ENCODE results near the gene FAM83B. TPM values are rescaled to one million over a fixed set of nuclear protein-coding genes. Genes with fewer than 3 reads are reported as not detected.

Gene FAM83B
- total RNA-seq, 1 experiment from 2014 or later, result 5.7 TPM

DNA sequence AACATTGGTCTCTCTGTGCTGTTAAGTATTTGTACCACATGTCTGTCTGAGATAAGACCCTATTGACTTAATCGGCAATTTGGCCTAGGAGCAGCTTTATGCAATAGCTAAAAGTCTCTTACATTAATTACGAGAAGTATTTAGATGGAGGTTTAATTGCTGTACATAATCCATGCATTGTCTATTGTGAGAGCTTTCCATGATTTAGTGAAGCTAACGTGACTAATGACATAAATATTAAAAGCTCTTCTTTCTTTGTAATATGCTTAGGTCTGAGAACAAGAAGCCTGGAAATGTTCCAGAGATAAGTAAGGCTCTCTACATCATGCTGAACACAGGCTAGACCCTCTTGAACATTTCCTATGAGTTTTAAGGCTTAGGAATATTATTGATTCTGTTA lies 32.7 kb upstream of the FAM83B start:
- TF ChIP-seq, protein P1, sequence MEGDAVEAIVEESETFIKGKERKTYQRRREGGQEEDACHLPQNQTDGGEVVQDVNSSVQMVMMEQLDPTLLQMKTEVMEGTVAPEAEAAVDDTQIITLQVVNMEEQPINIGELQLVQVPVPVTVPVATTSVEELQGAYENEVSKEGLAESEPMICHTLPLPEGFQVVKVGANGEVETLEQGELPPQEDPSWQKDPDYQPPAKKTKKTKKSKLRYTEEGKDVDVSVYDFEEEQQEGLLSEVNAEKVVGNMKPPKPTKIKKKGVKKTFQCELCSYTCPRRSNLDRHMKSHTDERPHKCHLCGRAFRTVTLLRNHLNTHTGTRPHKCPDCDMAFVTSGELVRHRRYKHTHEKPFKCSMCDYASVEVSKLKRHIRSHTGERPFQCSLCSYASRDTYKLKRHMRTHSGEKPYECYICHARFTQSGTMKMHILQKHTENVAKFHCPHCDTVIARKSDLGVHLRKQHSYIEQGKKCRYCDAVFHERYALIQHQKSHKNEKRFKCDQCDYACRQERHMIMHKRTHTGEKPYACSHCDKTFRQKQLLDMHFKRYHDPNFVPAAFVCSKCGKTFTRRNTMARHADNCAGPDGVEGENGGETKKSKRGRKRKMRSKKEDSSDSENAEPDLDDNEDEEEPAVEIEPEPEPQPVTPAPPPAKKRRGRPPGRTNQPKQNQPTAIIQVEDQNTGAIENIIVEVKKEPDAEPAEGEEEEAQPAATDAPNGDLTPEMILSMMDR (conservative IDR thresholded peaks at IDR 0.05), result no peak
- Mint-ChIP-seq H3K27ac (no peak overlapping the region), H3K4me3 (no peak overlapping the region), H3K9me3 (peaks cover 2 to 3% of the 10 kb centered on the region in 2 experiments; a peak in 2 of 5 replicates), H3K36me3 (ENCODE audit: insufficient read depth in 1 of 3, low read depth in 3 of 3) (peaks cover 0 to 4% (median 2%) of the 10 kb centered on the region in 3 experiments; a peak in 2 of 7 replicates), H3K4me1 (no peaks in the 10 kb centered on the region), H3K27me3 (ENCODE audit: low read depth) (no peaks in the 10 kb centered on the region)
- Histone ChIP-seq H3K4me1 (ENCODE audit: insufficient read depth, low read length) (no peaks in the 10 kb centered on the region), H2BK15ac (ENCODE audit: low read depth, low read length) (no peak overlapping the region), H4K8ac (replicated peaks; ENCODE audit: insufficient read length, low read depth, low read length) (no peak overlapping the region), H3K9ac (ENCODE audit: extremely low read depth, insufficient read length, low read length) (no peak overlapping the region), H4K5ac (ENCODE audit: insufficient read length, low read depth, low read length) (no peak overlapping the region), H3K4ac (ENCODE audit: low read depth, low read length) (no peak overlapping the region), H2BK20ac (ENCODE audit: low read depth, low read length, poor library complexity, severe bottlenecking) (no peak overlapping the region), H3K79me1 (ENCODE audit: insufficient read depth, low read depth, low read length, poor library complexity, severe bottlenecking) (no peaks in the 10 kb centered on the region), H2BK120ac (ENCODE audit: low read depth, low read length, poor library complexity, severe bottlenecking) (no peak overlapping the region), H2BK5ac (ENCODE audit: insufficient read length, low read length) (no peak overlapping the region), H3K18ac (ENCODE audit: insufficient read length, low read depth, low read length) (no peak overlapping the region), H3K4me2 (ENCODE audit: insufficient read depth, insufficient read length, low read length) (no peak overlapping the region), H3K23me2 (ENCODE audit: insufficient read length, low read depth, low read length, poor library complexity, severe bottlenecking) (no peaks in the 10 kb centered on the region), H3K27ac (ENCODE audit: insufficient read length, low read depth, low read length) (no peak overlapping the region), H2BK12ac (ENCODE audit: insufficient read length, low read depth, low read length) (no peak overlapping the region), H3K14ac (ENCODE audit: insufficient read depth, low read length) (no peak overlapping the region), H3T11ph (ENCODE audit: low read length) (no peak overlapping the region), H2AK5ac (ENCODE audit: insufficient read length, low read length) (no peak overlapping the region), H4K20me1 (ENCODE audit: control insufficient read depth, insufficient read depth, insufficient read length) (no peaks in the 10 kb centered on the region), H3K79me2 (ENCODE audit: insufficient read depth, low read length) (no peaks in the 10 kb centered on the region), H4K91ac (ENCODE audit: insufficient read length, low read depth, low read length) (no peak overlapping the region), H2AFZ (ENCODE audit: low read length) (no peak overlapping the region), H3K9me3 (ENCODE audit: control insufficient read depth, low read depth, low read length) (no peaks in the 10 kb centered on the region), H3K23ac (ENCODE audit: insufficient read length, low read depth, low read length) (no peak overlapping the region), H3K27me3 (ENCODE audit: insufficient read depth, low read length) (no peaks in the 10 kb centered on the region), H3K56ac (ENCODE audit: insufficient read length, low read depth, low read length) (no peak overlapping the region)
- no CpG with 5 or more reads among the region's 3 CpGs for WGBS (ENCODE audit: extremely low coverage, insufficient read length, low lambda C conversion rate)
- DNase-seq, result no peak

All from H9 (cell line).